Measurements from ENCODE around the gene COX7A2. TPM values are rescaled to one million over a fixed set of nuclear protein-coding genes. Genes with fewer than 3 reads are reported as not detected.

COX7A2 gene
- polyA plus RNA-seq, 3 donors, result 276 to 297 (median 291) TPM

DNA sequence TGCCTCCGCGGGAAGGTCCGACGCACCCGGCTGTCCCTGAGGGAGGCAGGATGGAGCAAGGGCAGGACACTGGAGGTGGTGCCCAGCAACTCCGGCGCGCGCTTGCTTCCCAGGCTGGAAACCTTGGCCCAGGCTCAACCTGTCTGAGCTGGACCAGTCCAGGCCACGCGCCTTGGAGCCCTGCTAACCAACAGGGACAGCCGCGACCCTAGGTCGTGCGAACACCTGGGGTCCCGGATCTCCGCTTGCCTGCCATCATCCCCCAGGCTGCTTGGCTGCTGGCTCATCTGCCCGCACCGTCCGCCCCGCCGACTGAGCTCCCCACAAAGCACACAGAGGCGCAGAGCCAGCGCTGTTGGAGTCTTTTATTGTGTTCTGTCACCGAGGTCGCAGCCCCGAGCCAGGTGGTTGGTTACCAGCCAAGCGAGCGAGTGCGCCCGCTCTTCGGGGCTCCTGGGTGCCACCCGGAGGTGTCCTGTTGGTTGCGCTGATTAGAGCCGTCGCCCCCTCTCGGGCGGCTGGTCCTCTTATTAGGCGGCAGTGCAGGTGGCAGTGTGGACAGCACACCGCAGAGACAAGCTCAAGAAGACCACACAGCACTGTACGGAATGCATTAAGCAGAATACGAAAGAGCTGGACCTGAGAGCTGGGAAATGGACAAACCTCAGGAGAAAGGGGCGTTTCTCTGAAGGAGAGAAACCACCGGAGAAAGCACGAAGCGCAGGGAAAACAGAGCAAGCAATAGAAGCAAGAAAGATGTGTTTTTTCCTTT lies 41.5 kb downstream of the COX7A2 start:
- DNase-seq (ENCODE audit: low read depth in 3 of 3, low spot score in 2 of 3), result no peak

DNA sequence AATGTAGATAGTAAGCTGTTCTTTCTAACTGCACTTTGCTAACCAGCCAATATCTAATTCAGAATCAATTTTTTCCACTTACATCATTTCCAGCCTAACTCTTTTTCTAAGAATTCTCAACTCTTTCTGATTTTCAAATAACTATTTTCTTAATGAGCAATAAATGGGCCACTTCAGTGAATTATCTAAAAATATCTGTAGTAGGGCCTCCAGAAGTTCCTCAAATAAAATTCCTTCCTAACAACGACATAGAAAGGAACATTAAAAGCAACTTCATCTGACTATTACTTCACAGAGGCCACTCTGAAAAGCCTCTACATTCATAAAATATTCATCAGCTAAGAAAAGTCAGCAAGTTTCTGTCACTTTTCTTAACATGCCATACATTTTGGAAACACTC lies 42.6 kb downstream of the COX7A2 start:
- DNase-seq (ENCODE audit: low read depth in 3 of 3, low spot score in 2 of 3), result no peak

DNA sequence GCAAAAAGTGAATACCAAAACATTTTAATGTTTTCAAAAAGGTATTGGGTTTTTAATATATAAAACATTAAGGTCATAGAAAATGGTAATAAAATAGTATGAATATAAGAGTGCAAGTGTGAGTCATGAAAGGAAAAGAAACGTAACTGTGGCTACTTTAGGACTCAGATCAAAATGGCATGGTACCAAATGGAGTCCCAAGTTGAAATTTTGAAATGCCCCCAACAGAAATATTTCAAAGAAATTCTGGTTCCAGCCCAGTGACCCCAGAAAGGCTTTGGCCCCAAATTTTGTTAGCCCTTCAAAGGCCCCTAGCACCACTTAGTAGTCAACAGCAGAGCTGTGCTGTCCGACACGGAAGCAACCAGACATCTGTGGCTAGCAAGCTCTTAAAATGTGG lies 43.7 kb downstream of the COX7A2 start:
- DNase-seq (ENCODE audit: low read depth in 3 of 3, low spot score in 2 of 3), result no peak

DNA sequence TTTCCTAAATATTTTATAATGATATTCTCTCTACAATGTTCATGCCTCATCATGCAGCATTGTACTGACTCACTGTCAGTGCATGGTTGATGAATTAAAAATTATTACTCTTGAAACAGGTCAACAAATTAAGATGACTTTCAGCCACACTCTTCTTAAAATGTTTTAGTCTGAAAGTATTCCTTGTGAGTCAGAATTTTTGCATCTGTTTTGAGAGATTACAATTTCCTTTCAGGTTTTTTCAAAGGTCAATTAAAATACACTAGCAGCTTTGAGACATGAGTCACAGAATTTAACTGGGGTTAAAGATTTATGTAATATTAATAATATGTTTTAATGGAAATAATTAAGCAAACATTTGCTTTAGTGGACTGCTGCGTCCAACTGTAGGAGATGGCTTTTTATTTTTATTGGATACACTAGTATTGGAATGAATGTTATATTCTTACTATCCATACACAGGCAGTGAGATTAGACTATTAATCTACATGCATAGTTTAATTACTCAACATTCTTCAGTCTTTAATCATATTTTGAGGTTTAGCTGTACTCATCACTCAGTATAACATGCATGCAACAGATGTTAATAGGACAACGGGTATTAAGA lies 47.4 kb downstream of the COX7A2 start:
- no peak for DNase-seq (ENCODE audit: low read depth in 3 of 3, low spot score in 2 of 3)

DNA sequence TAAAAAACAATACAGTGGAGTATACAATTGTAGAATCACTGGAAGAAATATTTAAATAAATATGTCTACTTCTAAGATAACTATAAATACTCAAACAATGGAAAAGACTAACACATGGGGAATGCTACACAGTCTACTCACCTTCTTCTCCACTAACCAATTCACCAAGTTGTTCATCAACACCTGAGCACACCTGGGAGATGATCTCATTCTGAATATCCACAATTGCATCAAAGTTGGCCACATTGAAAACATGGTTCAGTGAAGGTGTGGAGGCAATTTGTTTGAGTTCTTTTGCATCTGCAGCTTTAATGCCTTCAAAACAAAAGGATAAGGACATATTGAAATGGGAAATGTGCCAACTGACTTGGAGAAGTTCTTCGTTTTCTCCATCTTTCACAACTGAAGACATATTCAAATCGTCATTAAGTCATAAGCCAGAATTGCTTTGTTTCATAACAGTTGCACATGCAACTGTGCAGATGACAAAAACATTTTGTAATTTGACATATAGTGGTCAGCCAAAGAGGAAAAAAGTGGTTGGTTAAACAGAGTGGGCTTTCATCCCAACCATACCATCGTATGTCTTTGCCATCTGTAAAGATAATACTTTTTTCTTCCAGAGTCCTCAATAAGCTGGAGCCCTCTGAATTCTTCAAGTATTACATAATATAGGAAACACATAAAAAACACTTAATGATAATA lies 55.2 kb downstream of the COX7A2 start:
- no peak for DNase-seq (ENCODE audit: low read depth in 3 of 3, low spot score in 2 of 3)

Other genes with a start within 250 kb of the COX7A2 start
- gene COL12A1, start 37.7 kb downstream of the COX7A2 start, polyA plus RNA-seq (ENCODE audit: insufficient read length in 3 of 3), result 10 to 100 TPM; 65.5 to 82.5 (median 71.4) TPM
- 100 to 1,000 TPM; 125 to 137 (median 130) TPM for gene TMEM30A, start 41.0 kb upstream of the COX7A2 start, polyA plus RNA-seq (ENCODE audit: insufficient read length in 3 of 3)
- 1 to 10 TPM; 2.5 to 3.6 (median 2.9) TPM for gene FILIP1, start 250.0 kb upstream of the COX7A2 start, polyA plus RNA-seq (ENCODE audit: insufficient read length in 3 of 3)